ENCODE data around the gene FFAR1.

DNA sequence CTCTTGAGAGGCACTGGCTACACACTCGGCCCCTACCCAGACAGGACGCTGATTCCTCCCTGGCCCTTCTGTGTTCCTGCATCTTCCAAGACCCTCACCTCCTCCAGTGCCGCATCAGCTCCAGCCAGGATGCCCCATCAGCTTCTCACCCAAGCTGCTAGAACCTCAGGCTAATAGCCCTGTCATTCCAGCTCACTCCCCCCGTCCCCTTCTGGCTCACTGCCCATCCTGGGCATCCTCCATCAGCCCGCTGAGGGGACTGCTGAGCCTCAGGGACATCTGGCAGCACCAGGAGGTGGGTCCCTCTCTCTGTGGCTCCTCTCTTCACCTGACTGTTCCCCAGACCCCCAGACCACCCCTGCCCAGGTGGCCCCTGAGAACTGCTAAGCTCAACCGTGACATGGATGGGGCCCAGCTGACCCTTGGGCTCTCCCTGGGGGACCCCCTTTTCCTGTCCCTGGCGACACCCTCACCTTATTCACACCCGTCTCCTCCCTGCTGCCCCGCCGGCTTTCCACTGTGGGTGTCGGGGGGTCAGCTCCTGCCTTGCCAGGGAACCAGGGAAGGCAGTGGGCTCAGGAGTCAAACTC is 15.4 kb downstream of the FFAR1 start:
- TF ChIP-seq CTCF (conservative IDR thresholded peaks at IDR 0.05; ENCODE audit: low read length), result no peak
- TF ChIP-seq EZH2phosphoT487 (IDR thresholded peaks at IDR 0.05; ENCODE audit: borderline replicate concordance, low read depth, low read length), result no peak
